H9 (cell line): Measurements from ENCODE around the gene COP1. TPM values are rescaled to one million over a fixed set of nuclear protein-coding genes. Genes with fewer than 3 reads are reported as not detected.

Experiments used
- DNase-seq: peaks from one replicate; pipeline ENCODE4 v3.0.0-alpha.2; 2017
- H2AFZ ChIP-seq: one replicate; pipeline ENCODE4 v1.6.1; 2013; ENCODE audit warnings: mild to moderate bottlenecking, low read length, control low read depth, moderate library complexity
- H2AK5ac ChIP-seq: 2 replicates; pipeline ENCODE4 v1.6.1; 2013; ENCODE audit warnings: low read length, control low read depth, mixed read lengths; ENCODE audit not compliant: insufficient read length
- H2BK120ac ChIP-seq: one replicate; pipeline ENCODE4 v1.6.1; 2013; ENCODE audit warnings: low read depth, mild to moderate bottlenecking, low read length, control low read depth, inconsistent platforms; ENCODE audit not compliant: poor library complexity, severe bottlenecking
- H2BK12ac ChIP-seq: 2 replicates; pipeline ENCODE4 v1.6.1; 2013; ENCODE audit warnings: low read length, control low read depth, mixed read lengths, low read depth; ENCODE audit not compliant: insufficient read length
- H2BK15ac ChIP-seq: 2 replicates; pipeline ENCODE4 v1.6.1; 2013; ENCODE audit warnings: low read depth, low read length, control low read depth
- H2BK20ac ChIP-seq: one replicate; pipeline ENCODE4 v1.6.1; 2013; ENCODE audit warnings: low read depth, mild to moderate bottlenecking, low read length, control low read depth, inconsistent platforms; ENCODE audit not compliant: poor library complexity, severe bottlenecking
- H2BK5ac ChIP-seq: 2 replicates; pipeline ENCODE4 v1.6.1; 2013; ENCODE audit warnings: low read length, control low read depth, mixed read lengths; ENCODE audit not compliant: insufficient read length
- H3K14ac ChIP-seq: 2 replicates; pipeline ENCODE4 v1.6.1; 2013; ENCODE audit warnings: low read length, control low read depth; ENCODE audit not compliant: insufficient read depth
- H3K18ac ChIP-seq: 2 replicates; pipeline ENCODE4 v1.6.1; 2013; ENCODE audit warnings: low read depth, mild to moderate bottlenecking, mixed read lengths, low read length, control low read depth; ENCODE audit not compliant: insufficient read length
- H3K23ac ChIP-seq: 2 replicates; pipeline ENCODE4 v1.6.1; 2013; ENCODE audit warnings: low read length, control low read depth, mixed read lengths, low read depth; ENCODE audit not compliant: insufficient read length
- H3K23me2 ChIP-seq: 2 replicates; pipeline ENCODE4 v1.6.1; 2013; ENCODE audit warnings: low read depth, mild to moderate bottlenecking, mixed read lengths, low read length, control low read depth; ENCODE audit not compliant: insufficient read length, poor library complexity, severe bottlenecking
- H3K27ac ChIP-seq: 2 replicates; pipeline ENCODE4 v1.5.1; 2013; ENCODE audit warnings: low read length, control low read depth, mixed read lengths, low read depth; ENCODE audit not compliant: insufficient read length
- H3K27me3 ChIP-seq: 2 replicates; pipeline ENCODE4 v1.6.1; 2013; ENCODE audit warnings: low read length, control low read depth, inconsistent platforms; ENCODE audit not compliant: insufficient read depth
- H3K4ac ChIP-seq: 2 replicates; pipeline ENCODE4 v1.6.1; 2013; ENCODE audit warnings: low read depth, mild to moderate bottlenecking, control low read depth, inconsistent platforms, low read length, moderate library complexity
- H3K4me1 ChIP-seq: 2 replicates; pipeline ENCODE4 v1.6.1; 2013; ENCODE audit warnings: low read length, control low read depth, inconsistent platforms; ENCODE audit not compliant: insufficient read depth
- H3K4me2 ChIP-seq: 2 replicates; pipeline ENCODE4 v1.6.1; 2013; ENCODE audit warnings: low read length, control low read depth, mixed read lengths; ENCODE audit not compliant: insufficient read length, insufficient read depth
- H3K56ac ChIP-seq: 2 replicates; pipeline ENCODE4 v1.6.1; 2013; ENCODE audit warnings: low read depth, mild to moderate bottlenecking, mixed read lengths, low read length, control low read depth; ENCODE audit not compliant: insufficient read length
- H3K79me1 ChIP-seq: 2 replicates; pipeline ENCODE4 v1.6.1; 2013; ENCODE audit warnings: low read depth, mild to moderate bottlenecking, moderate library complexity, low read length, control low read depth, inconsistent platforms; ENCODE audit not compliant: insufficient read depth, poor library complexity, severe bottlenecking
- H3K79me2 ChIP-seq: 2 replicates; pipeline ENCODE4 v1.6.1; 2013; ENCODE audit warnings: low read length, control low read depth, inconsistent platforms; ENCODE audit not compliant: insufficient read depth
- H3K9ac ChIP-seq: 2 replicates; pipeline ENCODE4 v1.6.1; 2013; ENCODE audit warnings: low read length, control low read depth, mixed read lengths; ENCODE audit not compliant: insufficient read length; ENCODE audit errors: extremely low read depth
- H3K9me3 ChIP-seq: one replicate; pipeline ENCODE4 v1.6.1; 2013; ENCODE audit warnings: low read depth, low read length, inconsistent platforms; ENCODE audit not compliant: control insufficient read depth
- H3T11ph ChIP-seq: one replicate; pipeline ENCODE4 v1.6.1; 2013; ENCODE audit warnings: mild to moderate bottlenecking, low read length, control low read depth, inconsistent platforms
- H4K20me1 ChIP-seq: one replicate; pipeline ENCODE4 v1.6.1; 2013; ENCODE audit not compliant: control insufficient read depth, insufficient read length, insufficient read depth
- H4K5ac ChIP-seq: 2 replicates; pipeline ENCODE4 v1.6.1; 2013; ENCODE audit warnings: low read depth, mild to moderate bottlenecking, mixed read lengths, low read length, control low read depth; ENCODE audit not compliant: insufficient read length
- H4K8ac ChIP-seq: replicated peaks from 2 replicates; pipeline ENCODE4 v1.6.1; 2013; ENCODE audit warnings: low read length, control low read depth, mixed read lengths, low read depth; ENCODE audit not compliant: insufficient read length
- H4K91ac ChIP-seq: 2 replicates; pipeline ENCODE4 v1.6.1; 2013; ENCODE audit warnings: low read depth, mild to moderate bottlenecking, moderate library complexity, mixed read lengths, low read length, control low read depth; ENCODE audit not compliant: insufficient read length
- H3K27ac Mint-ChIP-seq, 3 experiments: 2 replicates in 2 of 3; 3 replicates in 1 of 3; pipeline ENCODE4 v1.8.0; 2020 to 2021; ENCODE audit warnings: mixed read lengths in 3 of 3, mild to moderate bottlenecking in 1 of 3, moderate library complexity in 1 of 3
- H3K27me3 Mint-ChIP-seq: 2 replicates; pipeline ENCODE4 v1.8.0; 2021; ENCODE audit warnings: low read depth, mild to moderate bottlenecking, moderate library complexity, mixed read lengths
- H3K36me3 Mint-ChIP-seq, 3 experiments: 2 replicates in 2 of 3; 3 replicates in 1 of 3; pipeline ENCODE4 v1.8.0; 2020 to 2021; ENCODE audit warnings: low read depth in 3 of 3, mixed read lengths in 3 of 3; ENCODE audit not compliant: insufficient read depth in 1 of 3
- H3K4me1 Mint-ChIP-seq, 2 experiments: 2 replicates each; pipeline ENCODE4 v1.8.0; 2020; ENCODE audit warnings: mixed read lengths in 2 of 2
- H3K4me3 Mint-ChIP-seq, 2 experiments: 2 replicates in 1 of 2; 3 replicates in 1 of 2; pipeline ENCODE4 v1.8.0; 2020 to 2021; ENCODE audit warnings: mild to moderate bottlenecking in 2 of 2, mixed read lengths in 2 of 2, moderate library complexity in 1 of 2
- H3K9me3 Mint-ChIP-seq, 2 experiments: 2 replicates in 1 of 2; 3 replicates in 1 of 2; pipeline ENCODE4 v1.8.0; 2020; ENCODE audit warnings: mild to moderate bottlenecking in 2 of 2, mixed read lengths in 2 of 2, moderate library complexity in 1 of 2
- CTCF ChIP-seq: fragments of 200-600 bp; sonication (generic); conservative IDR thresholded peaks from 3 replicates; pipeline ENCODE4 v1.8.0; 2021; ENCODE audit warnings: antibody characterized with exemption, mild to moderate bottlenecking
- WGBS: extraction: QIAGEN DNeasy Blood & Tissue Kit; methylation state at CpG from one replicate; pipeline ENCODE4 v1.1.7; 2013; ENCODE audit warnings: missing lambda C conversion rate, low lambda C conversion rate, mixed read lengths; ENCODE audit not compliant: insufficient read length; ENCODE audit errors: extremely low coverage; 5-methylcytosine and 5-hydroxymethylcytosine counted together
- total RNA-seq: library from RNA; stranded (reverse); gene quantifications from 2 replicates; pipeline ENCODE4 v1.2.1, GENCODE V29; 2021

COP1 gene
- total RNA-seq, 1 experiment from 2014 or later, result 41.3 TPM

- Histone ChIP-seq H3K23ac (no peak overlapping the region), H3K4me1 (peaks cover 3% of the 10 kb centered on the region; the same call in 1 of the 2 replicates), H2BK120ac (no peak overlapping the region), H3K18ac (no peak overlapping the region), H4K5ac (no peak overlapping the region), H4K20me1 (no peaks in the 10 kb centered on the region), H3K27ac (no peak overlapping the region), H2BK15ac (no peak overlapping the region), H4K8ac (no peak overlapping the region), H3K79me1 (no peaks in the 10 kb centered on the region), H3K9ac (no peak overlapping the region), H3K4me2 (no peak overlapping the region), H2AK5ac (no peak overlapping the region), H2AFZ (no peak overlapping the region), H2BK12ac (no peak overlapping the region), H3K27me3 (no peaks in the 10 kb centered on the region), H3K4ac (no peak overlapping the region), H3K56ac (no peak overlapping the region), H3K9me3 (no peaks in the 10 kb centered on the region), H3K14ac (no peak overlapping the region), H3K23me2 (no peaks in the 10 kb centered on the region), H2BK5ac (no peak overlapping the region), H2BK20ac (no peak overlapping the region), H3T11ph (no peak overlapping the region), H3K79me2 (no peaks in the 10 kb centered on the region), H4K91ac (no peak overlapping the region)
- no peaks in the 10 kb centered on the region for H3K9me3 Mint-ChIP-seq
- H3K27me3 Mint-ChIP-seq, result no peaks in the 10 kb centered on the region
- TF ChIP-seq CTCF, result no peak
- DNase-seq, result no peak
- H3K36me3 Mint-ChIP-seq, result no peaks in the 10 kb centered on the region
- no CpG with 5 or more reads among the region's 4 CpGs for WGBS
- H3K4me3 Mint-ChIP-seq, result no peak overlapping the region
- H3K4me1 Mint-ChIP-seq, result peaks cover 20 to 28% of the 10 kb centered on the region in 2 experiments
- H3K27ac Mint-ChIP-seq, result 0 out of 7 replicates have a peak overlapping the region, but pooled peaks of 1 of the 3 experiments have one; percentile 41
Observed at GRCh38 chr1:176252191-176252590, 45.1 kb upstream of the COP1 start.
